ENCODE data around the gene TMPRSS6.

TMPRSS6 gene

GRCh38 chr22:37051391-37052385 lies 57.8 kb downstream of the TMPRSS6 start, which contains the start of gene KCTD17:
Gene KCTD17 (plus strand): TSS chr22:37051742. CDS start chr22:37051761, 19 bp downstream.
- peak; percentile 61 to 64 (median 64) for DNase-seq (ENCODE audit: low read depth in 3 of 3)

GRCh38 chr22:37050913-37051312 lies 58.6 kb downstream of the TMPRSS6 start:
- no peak for DNase-seq (ENCODE audit: low read depth in 3 of 3)

- no peak for DNase-seq (ENCODE audit: low read depth in 3 of 3)
These were observed 60.3 kb downstream of the TMPRSS6 start for GRCh38 chr22:37049224-37049623.

DNA sequence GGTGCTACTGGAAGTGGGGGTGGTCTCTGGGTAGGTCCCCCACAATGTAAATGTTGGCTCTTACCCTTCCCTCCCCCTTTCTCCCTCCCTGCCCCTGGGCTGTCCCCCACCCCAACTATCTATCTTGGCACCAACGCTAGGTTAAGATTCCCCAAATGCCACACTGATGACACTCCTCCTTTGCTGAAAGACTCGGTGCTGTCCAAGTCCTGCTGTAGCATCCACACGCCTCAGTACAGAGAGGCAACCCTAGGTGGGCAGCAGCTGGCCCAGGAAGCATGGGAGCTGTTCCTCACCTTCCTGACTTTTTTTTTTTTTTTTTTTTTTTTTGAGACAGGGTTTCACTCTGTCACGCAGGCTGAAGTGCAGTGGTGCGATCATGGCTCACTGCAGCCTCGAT lies 61.4 kb downstream of the TMPRSS6 start:
- no peak for DNase-seq (ENCODE audit: low read depth in 3 of 3)

GRCh38 chr22:37047006-37047405 lies 62.5 kb downstream of the TMPRSS6 start:
- no peak for DNase-seq (ENCODE audit: low read depth in 3 of 3)

DNA sequence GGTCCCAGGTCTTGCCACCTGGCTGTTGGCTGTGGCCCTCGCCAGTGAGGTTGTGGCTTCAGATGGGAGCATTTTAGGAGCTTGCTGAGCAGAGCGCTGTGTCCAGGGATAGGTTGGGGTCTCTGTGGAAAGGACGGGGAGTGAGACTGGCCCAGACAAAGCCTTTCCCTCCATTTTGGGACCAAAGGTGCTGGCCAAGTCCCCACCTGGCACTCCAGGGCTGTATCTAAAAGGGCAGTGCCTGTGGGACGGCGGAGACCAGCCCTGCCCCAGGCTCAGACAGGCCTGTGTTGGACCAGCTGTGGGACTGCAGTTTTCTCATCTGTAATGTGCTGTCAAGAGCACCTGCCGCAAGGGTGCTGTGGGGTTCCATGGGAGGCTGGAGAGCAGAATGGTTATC lies 62.9 kb downstream of the TMPRSS6 start:
- DNase-seq (ENCODE audit: low read depth in 3 of 3) = no peak

- no peak for DNase-seq (ENCODE audit: low read depth in 3 of 3)
These were observed 63.6 kb downstream of the TMPRSS6 start for GRCh38 chr22:37045958-37046357.

DNA sequence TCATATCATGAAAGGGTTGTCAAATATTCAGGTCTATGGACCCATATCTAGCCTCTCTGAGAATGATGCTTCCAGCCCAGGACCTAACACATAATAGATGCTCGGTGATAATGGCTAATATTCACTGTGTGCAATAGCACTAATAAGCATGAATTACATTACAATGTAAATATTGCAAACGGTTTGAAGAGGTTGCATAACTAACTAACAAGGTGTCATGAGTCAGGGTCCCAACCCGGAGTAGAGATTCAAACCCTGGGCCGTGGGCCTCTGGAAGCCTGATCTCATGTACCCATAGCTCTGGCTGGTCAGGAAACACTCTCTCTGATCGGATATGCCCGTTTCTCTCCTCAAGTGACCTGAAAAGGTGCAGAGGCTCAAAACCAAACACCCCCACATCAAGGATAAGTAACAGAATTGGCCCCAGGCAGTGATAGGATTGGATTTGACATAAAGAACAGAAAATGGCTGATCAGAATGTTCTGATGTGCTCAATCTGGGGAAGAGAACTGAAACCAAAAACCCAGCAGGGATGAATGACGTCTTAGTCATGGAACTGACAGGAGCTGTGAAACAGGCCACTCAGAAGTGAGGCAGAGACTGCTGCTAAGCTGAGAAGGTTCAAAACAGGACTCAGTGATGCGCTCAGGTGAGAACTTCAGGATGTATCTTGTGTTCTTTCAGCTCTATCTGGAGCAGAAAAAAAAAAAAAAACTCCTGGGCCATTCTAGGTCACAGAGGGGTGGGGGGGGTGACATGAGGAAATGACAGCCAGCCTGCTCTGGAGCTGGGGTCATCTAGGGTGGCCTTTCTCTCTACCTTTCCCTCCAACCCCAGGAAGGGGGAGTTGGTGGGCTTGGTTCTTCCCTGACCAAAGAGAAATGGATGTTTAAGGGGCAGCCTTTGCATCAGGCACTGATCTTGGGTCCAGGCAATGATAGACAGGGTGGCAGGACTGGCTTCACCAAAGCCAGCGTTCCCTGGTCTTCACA lies 64.6 kb downstream of the TMPRSS6 start:
- DNase-seq (ENCODE audit: low read depth in 3 of 3) = no peak

GRCh38 chr22:37043828-37044538 lies 65.5 kb downstream of the TMPRSS6 start:
- DNase-seq (ENCODE audit: low read depth in 3 of 3) = peak in 1 of 3 experiments; percentile 19

- no peak for DNase-seq (ENCODE audit: low read depth in 3 of 3)
These were observed 66.2 kb downstream of the TMPRSS6 start for GRCh38 chr22:37043209-37043827.

- DNase-seq (ENCODE audit: low read depth in 3 of 3) = no peak
These were observed 70.0 kb downstream of the TMPRSS6 start for GRCh38 chr22:37039466-37039865.

GRCh38 chr22:37037669-37038068 lies 71.8 kb downstream of the TMPRSS6 start:
- no peak for DNase-seq (ENCODE audit: low read depth in 3 of 3)

DNA sequence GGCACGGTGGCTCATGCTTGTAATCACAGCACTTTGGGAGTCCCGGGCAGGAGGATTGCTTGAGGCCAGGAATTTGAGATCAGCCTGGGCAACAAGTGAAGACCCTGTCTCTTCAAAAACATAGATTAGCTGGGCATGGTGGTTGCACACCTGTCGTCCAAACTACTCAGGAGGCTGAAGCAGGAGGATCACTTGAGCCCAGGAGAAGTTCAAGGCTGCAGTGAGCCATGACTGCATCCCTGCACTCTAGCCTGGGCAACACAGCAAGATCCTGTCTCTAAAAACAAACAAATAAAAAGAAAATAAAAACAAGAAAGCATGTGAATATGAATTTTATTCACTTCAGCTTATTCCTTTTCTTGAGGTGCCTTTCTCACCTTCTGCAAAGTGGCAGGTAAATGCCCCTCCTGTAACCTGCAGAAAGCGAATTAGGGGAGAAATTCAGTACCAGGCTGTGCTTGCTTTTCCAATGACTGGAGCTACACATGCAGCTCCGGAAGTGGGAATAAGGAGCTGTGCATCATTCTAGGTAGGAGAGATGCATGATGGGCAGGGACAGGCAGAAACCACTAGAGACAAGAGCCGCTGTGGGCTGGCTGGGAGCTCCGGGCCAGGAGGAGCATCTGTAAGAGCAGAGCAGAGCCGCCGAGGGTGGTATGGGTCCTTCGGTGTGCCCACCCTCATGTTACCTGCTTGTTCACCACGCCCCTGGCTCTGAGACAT lies 72.7 kb downstream of the TMPRSS6 start:
- no peak for DNase-seq (ENCODE audit: low read depth in 3 of 3)

GRCh38 chr22:37033605-37034430 lies 75.7 kb downstream of the TMPRSS6 start:
- DNase-seq (ENCODE audit: low read depth in 3 of 3) = no peak

DNA sequence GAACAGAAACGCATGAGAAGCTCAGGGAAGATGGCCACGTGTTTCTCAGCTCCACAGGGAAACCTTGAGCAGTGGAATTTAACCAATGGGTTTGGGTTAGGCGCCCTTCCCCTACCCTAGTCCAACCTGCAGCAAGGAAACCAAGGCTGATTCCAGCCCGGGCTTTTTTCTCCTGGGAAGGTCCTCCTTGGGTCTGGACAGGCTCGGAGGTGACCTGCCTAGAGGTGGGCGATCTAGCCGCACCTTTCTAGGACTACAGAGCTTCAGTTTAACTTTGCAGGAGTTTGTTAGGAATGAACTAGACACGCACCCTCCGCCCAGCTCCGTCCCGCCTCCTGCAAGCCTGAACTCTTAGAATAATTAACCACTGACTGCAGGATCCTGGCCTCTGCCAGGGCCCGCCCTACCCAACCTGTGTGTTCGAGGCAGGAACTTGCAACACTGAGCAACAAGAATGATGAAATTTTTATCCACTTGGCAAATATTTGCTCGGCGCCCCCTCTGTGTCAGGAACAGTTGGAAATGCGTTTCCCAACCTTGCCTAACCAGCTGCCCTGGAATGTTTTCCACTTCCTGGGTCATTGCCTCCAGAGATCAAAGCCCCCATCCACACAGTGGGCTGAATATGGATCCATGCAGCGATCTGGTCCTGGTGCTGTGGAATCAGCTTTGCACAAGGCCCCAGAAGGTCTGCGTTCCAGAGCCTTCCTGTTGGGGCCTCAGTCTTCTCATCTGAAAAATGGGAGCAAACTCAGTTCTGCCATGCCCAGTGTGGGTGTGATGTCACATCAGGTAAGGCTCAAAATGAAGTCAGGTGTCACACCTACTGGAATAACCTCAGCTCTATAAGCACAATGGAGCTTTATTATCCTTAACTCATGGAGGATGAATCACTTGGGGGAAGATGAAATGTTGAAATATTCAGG lies 76.7 kb downstream of the TMPRSS6 start:
- no peak for DNase-seq (ENCODE audit: low read depth in 3 of 3)

GRCh38 chr22:37032134-37032534 lies 77.4 kb downstream of the TMPRSS6 start:
- no peak for DNase-seq (ENCODE audit: low read depth in 3 of 3)

DNA sequence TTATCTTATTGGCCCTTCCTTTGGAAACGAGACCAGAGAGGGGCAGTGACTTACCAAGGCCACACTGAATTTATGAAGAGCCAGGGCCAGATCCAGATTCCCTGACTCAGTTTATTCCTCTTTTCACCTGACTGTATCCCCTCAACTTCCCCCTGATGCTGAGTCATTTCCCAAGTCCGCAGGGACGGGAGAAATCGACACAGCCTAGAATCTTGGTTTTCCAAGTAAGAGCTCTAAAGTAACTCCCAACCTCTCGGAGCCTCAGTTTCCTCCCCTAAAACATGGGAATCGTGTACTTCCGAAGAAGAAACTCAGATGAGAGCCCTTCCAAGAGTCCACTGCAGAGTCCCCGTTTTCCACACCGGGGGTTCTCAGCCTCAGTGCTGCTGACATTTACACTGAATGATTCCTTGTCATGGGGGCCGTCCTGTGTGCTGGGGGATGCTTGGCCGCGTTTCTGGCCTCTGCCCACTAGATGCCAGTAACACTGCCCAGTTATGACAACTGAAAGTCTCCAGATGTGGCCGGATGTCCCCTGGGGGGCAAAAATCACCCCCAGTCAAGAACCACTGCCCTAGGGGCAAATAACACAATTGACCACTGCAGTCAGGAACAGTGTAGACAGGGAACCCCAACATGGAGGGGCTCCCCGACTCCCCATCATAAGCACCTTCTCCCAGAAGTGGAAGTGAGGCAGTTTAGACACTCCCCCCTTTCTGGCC lies 78.8 kb downstream of the TMPRSS6 start:
- no peak for DNase-seq (ENCODE audit: low read depth in 3 of 3)
